ENCODE data around the gene SDCBP2.

DNA sequence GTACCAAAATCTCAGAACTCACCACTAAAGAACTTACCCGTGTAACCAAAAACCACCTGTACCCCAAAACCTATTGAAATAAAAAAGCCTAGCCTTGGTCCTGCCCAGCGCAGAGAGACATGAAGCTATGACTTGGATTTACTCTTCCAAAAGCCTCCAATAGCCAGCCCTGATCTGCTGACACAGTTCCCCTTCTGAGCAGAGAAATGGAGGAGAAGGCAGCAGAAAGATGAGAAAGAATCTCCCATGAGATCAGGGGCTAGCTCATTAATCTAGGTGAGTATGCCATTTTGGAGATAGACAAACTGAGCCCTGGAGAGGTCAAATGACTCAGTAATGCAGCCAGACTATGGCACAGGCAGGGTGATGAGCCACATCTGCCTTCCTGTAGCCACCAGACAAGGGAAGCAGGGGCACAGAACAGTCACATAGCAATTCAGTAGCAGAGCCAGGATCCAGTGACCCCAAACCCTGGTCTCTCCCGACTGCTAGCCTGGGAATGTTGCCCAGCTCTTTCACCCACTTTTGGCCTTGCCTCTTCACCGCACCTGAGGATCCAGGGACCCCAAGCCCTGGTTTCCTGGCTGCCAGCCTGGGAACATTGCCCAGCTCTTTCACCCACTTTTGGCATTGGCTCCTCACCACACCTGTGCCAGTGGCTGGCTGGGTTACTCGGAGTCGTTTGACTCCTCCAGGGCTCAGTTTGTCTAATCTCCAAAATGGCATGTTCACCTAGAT lies 7.2 kb upstream of the SDCBP2 start:
- TF ChIP-seq GATA3 (IDR thresholded peaks at IDR 0.05; ENCODE audit: low read depth, low read length) (no peak), GATA2 (IDR thresholded peaks at IDR 0.05; ENCODE audit: low read depth, low read length) (no peak)
